Breast epithelium (tissue), 3 donors: ENCODE data around the gene ANKIB1.

Source experiments
- CTCF ChIP-seq, 3 donors: fragments of 450-650 bp; IDR thresholded peaks; one replicate each; pipeline ENCODE4 v1.5.1; 2016 to 2017; ENCODE audit warnings: antibody characterized with exemption in 3 of 3, mild to moderate bottlenecking in 3 of 3, moderate library complexity in 3 of 3
- POLR2AphosphoS5 ChIP-seq, 3 donors: sonication (generic); formaldehyde crosslinking; IDR thresholded peaks; one replicate each; pipeline ENCODE4 v1.6.1; 2017; ENCODE audit warnings: antibody characterized with exemption in 3 of 3

- TF ChIP-seq CTCF (IDR thresholded peaks at IDR 0.05) (no peak), POLR2AphosphoS5 (IDR thresholded peaks at IDR 0.05) (no peak)
These were observed 20.9 kb downstream of the ANKIB1 start for GRCh38 chr7:92266415-92267241.
